K562 (cell line): Measurements from ENCODE around the gene CCDC50. TPM values are rescaled to one million over a fixed set of nuclear protein-coding genes. Genes with fewer than 3 reads are reported as not detected.

ENCODE experiments used
- ATAC-seq: fragments of 200-7000 bp; cut with Tn5 transposase; 3 replicates; pipeline ENCODE4 v1.9.1; 2020; ENCODE audit warnings: moderate library complexity
- BruUV-seq: library from RNA; stranded (reverse); fragments of 400-500 nt; replicated peaks from 2 replicates; lab custom pipeline; 2021; lab: Mats Ljungman, UMichigan
- CTCF ChIA-PET: fragments of 300-600 bp; formaldehyde crosslinking; extraction: SDS; loops from one replicate; lab custom pipeline; 2021; ENCODE audit warnings: low intra/inter-chr PET ratio; lab: Yijun Ruan, JAX
- POLR2A ChIA-PET: fragments of 300-600, 350-650 bp; sonication (Branson Sonifier 250); formaldehyde crosslinking; extraction: SDS; loops from one replicate; lab custom pipeline; 2021; ENCODE audit warnings: antibody characterized with exemption, inconsistent platforms; lab: Yijun Ruan, JAX
- DNase-seq, 4 experiments: peaks; one replicate each; pipeline versions ENCODE4 v3.0.0 to v3.0.0-alpha.2; 2011 to 2018; ENCODE audit warnings: low spot score in 3 of 4, mixed read lengths in 3 of 4; ENCODE audit errors: extremely low read depth in 1 of 4
- FAIRE-seq: peaks from 2 replicates; lab custom pipeline; 2011; peaks lifted over from hg19 to GRCh38; lab: Jason Lieb, UNC
- H2AFZ ChIP-seq: 2 replicates; pipeline ENCODE4 v1.6.0; 2011; ENCODE audit warnings: low read depth, low read length, control low read depth, inconsistent platforms
- H3K27ac ChIP-seq: fragments of 200-600 bp; 3 replicates; pipeline ENCODE4 v1.8.0; 2011; ENCODE audit warnings: low read depth, mild to moderate bottlenecking, control low read depth, inconsistent platforms, low read length, moderate library complexity, mixed read lengths; ENCODE audit errors: extremely low read depth
- H3K27me3 ChIP-seq, 2 experiments: fragments of 300-600 bp in 1 of 2; 2 replicates in 1 of 2; 3 replicates in 1 of 2; pipeline versions ENCODE4 v1.6.0 to v1.8.0; 2011; ENCODE audit warnings: inconsistent platforms in 2 of 2, low read length in 2 of 2, mild to moderate bottlenecking in 1 of 2, mixed read lengths in 1 of 2, moderate library complexity in 1 of 2; ENCODE audit not compliant: control insufficient read depth in 2 of 2, insufficient read depth in 2 of 2
- H3K36me3 ChIP-seq: fragments of 300-600 bp; 3 replicates; pipeline ENCODE4 v1.8.0; 2011; ENCODE audit warnings: mild to moderate bottlenecking, low read length, inconsistent platforms; ENCODE audit not compliant: control insufficient read depth, insufficient read depth
- H3K4me1 ChIP-seq, 2 experiments: fragments of 200-600 bp in 1 of 2; replicated peaks in 1 of 2; 2 replicates in 1 of 2; 3 replicates in 1 of 2; pipeline versions ENCODE4 v1.5.1 to v1.8.0; 2011; ENCODE audit warnings: inconsistent platforms in 2 of 2, low read length in 2 of 2, mild to moderate bottlenecking in 1 of 2, mixed read lengths in 1 of 2, moderate library complexity in 1 of 2; ENCODE audit not compliant: control insufficient read depth in 2 of 2, insufficient read depth in 2 of 2
- H3K4me2 ChIP-seq: 2 replicates; pipeline ENCODE4 v1.6.1; 2011; ENCODE audit warnings: low read length, control low read depth, inconsistent platforms, mixed read lengths; ENCODE audit not compliant: insufficient read depth
- H3K4me3 ChIP-seq: fragments of 200-600 bp; sonication (generic), shearing (Covaris generic); 2 replicates; pipeline ENCODE4 v1.5.1; 2016; ENCODE audit warnings: control low read depth, inconsistent platforms
- H3K79me2 ChIP-seq: fragments of 200-600 bp; 3 replicates; pipeline ENCODE4 v1.8.0; 2011; ENCODE audit warnings: low read length, inconsistent platforms; ENCODE audit not compliant: control insufficient read depth, insufficient read depth
- H3K9ac ChIP-seq, 2 experiments: 2 replicates each; pipeline versions ENCODE4 v1.6.0 to v1.6.1; 2011; ENCODE audit warnings: low read depth in 2 of 2, low read length in 2 of 2, control low read depth in 1 of 2, inconsistent platforms in 1 of 2, mild to moderate bottlenecking in 1 of 2, mixed read lengths in 1 of 2; ENCODE audit not compliant: insufficient read depth in 1 of 2
- H3K9me1 ChIP-seq: one replicate; pipeline ENCODE4 v1.6.0; 2011; ENCODE audit warnings: inconsistent platforms, mild to moderate bottlenecking, low read length, moderate library complexity; ENCODE audit not compliant: control insufficient read depth, insufficient read depth
- H3K9me3 ChIP-seq: replicated peaks from 2 replicates; pipeline ENCODE4 v1.5.1; 2011; ENCODE audit warnings: low read depth, low read length, inconsistent platforms; ENCODE audit not compliant: control insufficient read depth, insufficient read depth
- H4K20me1 ChIP-seq: replicated peaks from 2 replicates; pipeline ENCODE4 v1.6.1; 2011; ENCODE audit warnings: low read length, inconsistent platforms, mixed read lengths; ENCODE audit not compliant: control insufficient read depth, insufficient read depth
- ARID2 ChIP-seq: fragments of 450-650 bp; IDR thresholded peaks from 2 replicates; pipeline ENCODE4 v1.6.1; 2017; ENCODE audit warnings: antibody characterized with exemption, mild to moderate bottlenecking
- KLF10 ChIP-seq: fragments of 250-450 bp; sonication (Bioruptor Pico); IDR thresholded peaks from 2 replicates; pipeline ENCODE4 v1.6.1; 2021; ENCODE audit warnings: matching md5 sums
- NRF1 ChIP-seq, 2 experiments: fragments of 450-650 bp; IDR thresholded peaks in 1 of 2; conservative IDR thresholded peaks in 1 of 2; 2 replicates each; pipeline ENCODE4 v1.6.1; 2014; ENCODE audit warnings: mild to moderate bottlenecking in 2 of 2
- SLC30A9 ChIP-seq: fragments of 250-450 bp; sonication (Bioruptor Pico); IDR thresholded peaks from 2 replicates; pipeline ENCODE4 v1.8.0; 2022; ENCODE audit warnings: mild to moderate bottlenecking, moderate library complexity
- TCF3 ChIP-seq: sonication (generic); formaldehyde crosslinking; IDR thresholded peaks from 2 replicates; pipeline ENCODE4 v1.4.0; 2020; ENCODE audit warnings: mild to moderate bottlenecking, missing genetic modification reagents
- WGBS: fragments of 100-300 bp; shearing (Covaris generic); methylation state at CpG from one replicate; pipeline ENCODE4 v1.1.6; 2016; ENCODE audit warnings: low coverage, mixed read lengths; ENCODE audit not compliant: insufficient coverage; ENCODE audit errors: missing lambda C conversion rate; 5-methylcytosine and 5-hydroxymethylcytosine counted together
- in situ Hi-C: fragments of 300-500 bp; cut with MboI; formaldehyde crosslinking; loops from 4 replicates; pipeline ENCODE4 v1.15.0; 2018; ENCODE audit warnings: inconsistent platforms, mixed read lengths
- intact Hi-C: fragments of 100-400 bp; cut with micrococcal nuclease; formaldehyde crosslinking; loops from 2 replicates; pipeline ENCODE4 v1.14.2; 2022
- polyA plus RNA-seq, 8 experiments: library from polyadenylated mRNA; depleted of rRNA in 4 of 8; stranded (reverse) in 5 of 8; unstranded in 3 of 8; fragments of >200 nt; fragmentation: Nextera tagmentation in 2 of 8; fragmentation: Illumina TruSeq in 1 of 8; extraction: Ambion mirVana in 2 of 8; extraction: Trizol in 1 of 8; gene quantifications; 2 replicates each; pipeline versions ENCODE4 v1.2.1 to v1.2.3, GENCODE V29; 2011 to 2014; ENCODE audit warnings: inconsistent platforms in 1 of 8, missing spikeins in 1 of 8
- total RNA-seq, 7 experiments: library from RNA; depleted of rRNA in 6 of 7; stranded (reverse); fragments of >200 nt in 6 of 7; fragmentation: Illumina TruSeq in 2 of 7; extraction: Trizol in 2 of 7; gene quantifications; 2 replicates each; pipeline versions ENCODE4 v1.2.1 to v1.2.3, GENCODE V29; 2011 to 2021; ENCODE audit warnings: low replicate concordance in 1 of 7
- TF ChIP-seq, protein P1 (sequence below): fragments of 200-800 bp; sonication (Bioruptor generic); IDR thresholded peaks from 2 replicates; pipeline ENCODE4 v1.6.1; 2016; ENCODE audit warnings: missing genetic modification characterization, missing compliant biosample characterization
- TF ChIP-seq, protein P2 (sequence below): fragments of 450-650 bp; formaldehyde crosslinking; IDR thresholded peaks from 2 replicates; pipeline ENCODE4 v1.4.0; 2020; ENCODE audit warnings: mild to moderate bottlenecking, moderate library complexity
- TF ChIP-seq, protein P3 (sequence below): fragments of 200-800 bp; sonication (Bioruptor generic); IDR thresholded peaks from 2 replicates; pipeline ENCODE4 v1.6.1; 2017; ENCODE audit warnings: missing genetic modification characterization, missing compliant biosample characterization
- TF ChIP-seq, protein P4 (sequence below): fragments of 250-450 bp; sonication (Bioruptor Pico); IDR thresholded peaks from 2 replicates; pipeline ENCODE4 v1.5.0; 2020; ENCODE audit warnings: mild to moderate bottlenecking

CCDC50 gene
- total and polyA plus RNA-seq, 9 of the 15 experiments (the other 6 are each of a cell fraction or from before 2014, with no cell fraction given), result 8.4 to 63.4 (median 40.4) TPM

DNA sequence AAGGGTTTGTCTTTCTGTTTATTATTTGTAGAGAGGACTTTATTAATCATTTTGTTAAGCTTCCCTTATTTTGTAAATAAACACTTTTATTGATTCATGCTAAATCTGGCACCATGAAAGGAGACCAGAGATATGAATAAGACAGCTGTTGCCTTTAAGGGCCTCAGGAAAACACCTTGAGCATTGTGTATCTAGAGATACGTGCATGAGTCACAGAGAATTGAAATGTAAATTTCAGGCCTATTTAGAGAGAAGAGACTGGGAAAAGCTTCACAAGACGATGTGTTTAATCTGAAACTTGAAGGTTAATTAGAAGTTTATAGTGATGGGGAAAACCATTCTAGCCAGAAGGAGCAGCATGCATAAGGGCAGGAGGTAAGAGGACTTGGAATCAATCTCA lies 29.7 kb downstream of the CCDC50 start:
- peaks cover 57% of the 10 kb centered on the region for H3K36me3 ChIP-seq
- no peak for ATAC-seq
- ChIA-PET CTCF (no interaction called here), POLR2A (interaction anchor here (1.2 to 2.7 kb wide), 2 partner anchors 14 to 22 kb away, joined by 4 to 14 read pairs; no protein-coding TSS in a partner anchor)
- no peak overlapping the region for H2AFZ ChIP-seq
- no peaks in the 10 kb centered on the region for H4K20me1 ChIP-seq
- in situ Hi-C loops, result no loop called here
- H3K9me1 ChIP-seq, result no peaks in the 10 kb centered on the region
- BruUV-seq, result no TSS peak
- H3K9ac ChIP-seq, result no peak overlapping the region
- H3K4me2 ChIP-seq, result no peak overlapping the region
- H3K4me3 ChIP-seq, result no peak overlapping the region
- intact Hi-C loops, result no loop called here
- FAIRE-seq, result no peak
- no peaks in the 10 kb centered on the region for H3K27me3 ChIP-seq
- no peaks in the 10 kb centered on the region for H3K4me1 ChIP-seq
- H3K9me3 ChIP-seq, result no peaks in the 10 kb centered on the region
- DNase-seq, result no peak
- peaks cover 15% of the 10 kb centered on the region for H3K79me2 ChIP-seq
- TF ChIP-seq, protein P1, sequence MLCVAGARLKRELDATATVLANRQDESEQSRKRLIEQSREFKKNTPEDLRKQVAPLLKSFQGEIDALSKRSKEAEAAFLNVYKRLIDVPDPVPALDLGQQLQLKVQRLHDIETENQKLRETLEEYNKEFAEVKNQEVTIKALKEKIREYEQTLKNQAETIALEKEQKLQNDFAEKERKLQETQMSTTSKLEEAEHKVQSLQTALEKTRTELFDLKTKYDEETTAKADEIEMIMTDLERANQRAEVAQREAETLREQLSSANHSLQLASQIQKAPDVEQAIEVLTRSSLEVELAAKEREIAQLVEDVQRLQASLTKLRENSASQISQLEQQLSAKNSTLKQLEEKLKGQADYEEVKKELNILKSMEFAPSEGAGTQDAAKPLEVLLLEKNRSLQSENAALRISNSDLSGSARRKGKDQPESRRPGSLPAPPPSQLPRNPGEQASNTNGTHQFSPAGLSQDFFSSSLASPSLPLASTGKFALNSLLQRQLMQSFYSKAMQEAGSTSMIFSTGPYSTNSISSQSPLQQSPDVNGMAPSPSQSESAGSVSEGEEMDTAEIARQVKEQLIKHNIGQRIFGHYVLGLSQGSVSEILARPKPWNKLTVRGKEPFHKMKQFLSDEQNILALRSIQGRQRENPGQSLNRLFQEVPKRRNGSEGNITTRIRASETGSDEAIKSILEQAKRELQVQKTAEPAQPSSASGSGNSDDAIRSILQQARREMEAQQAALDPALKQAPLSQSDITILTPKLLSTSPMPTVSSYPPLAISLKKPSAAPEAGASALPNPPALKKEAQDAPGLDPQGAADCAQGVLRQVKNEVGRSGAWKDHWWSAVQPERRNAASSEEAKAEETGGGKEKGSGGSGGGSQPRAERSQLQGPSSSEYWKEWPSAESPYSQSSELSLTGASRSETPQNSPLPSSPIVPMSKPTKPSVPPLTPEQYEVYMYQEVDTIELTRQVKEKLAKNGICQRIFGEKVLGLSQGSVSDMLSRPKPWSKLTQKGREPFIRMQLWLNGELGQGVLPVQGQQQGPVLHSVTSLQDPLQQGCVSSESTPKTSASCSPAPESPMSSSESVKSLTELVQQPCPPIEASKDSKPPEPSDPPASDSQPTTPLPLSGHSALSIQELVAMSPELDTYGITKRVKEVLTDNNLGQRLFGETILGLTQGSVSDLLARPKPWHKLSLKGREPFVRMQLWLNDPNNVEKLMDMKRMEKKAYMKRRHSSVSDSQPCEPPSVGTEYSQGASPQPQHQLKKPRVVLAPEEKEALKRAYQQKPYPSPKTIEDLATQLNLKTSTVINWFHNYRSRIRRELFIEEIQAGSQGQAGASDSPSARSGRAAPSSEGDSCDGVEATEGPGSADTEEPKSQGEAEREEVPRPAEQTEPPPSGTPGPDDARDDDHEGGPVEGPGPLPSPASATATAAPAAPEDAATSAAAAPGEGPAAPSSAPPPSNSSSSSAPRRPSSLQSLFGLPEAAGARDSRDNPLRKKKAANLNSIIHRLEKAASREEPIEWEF (CRISPR knock-in tag), result no peak
- TF ChIP-seq, protein P2, sequence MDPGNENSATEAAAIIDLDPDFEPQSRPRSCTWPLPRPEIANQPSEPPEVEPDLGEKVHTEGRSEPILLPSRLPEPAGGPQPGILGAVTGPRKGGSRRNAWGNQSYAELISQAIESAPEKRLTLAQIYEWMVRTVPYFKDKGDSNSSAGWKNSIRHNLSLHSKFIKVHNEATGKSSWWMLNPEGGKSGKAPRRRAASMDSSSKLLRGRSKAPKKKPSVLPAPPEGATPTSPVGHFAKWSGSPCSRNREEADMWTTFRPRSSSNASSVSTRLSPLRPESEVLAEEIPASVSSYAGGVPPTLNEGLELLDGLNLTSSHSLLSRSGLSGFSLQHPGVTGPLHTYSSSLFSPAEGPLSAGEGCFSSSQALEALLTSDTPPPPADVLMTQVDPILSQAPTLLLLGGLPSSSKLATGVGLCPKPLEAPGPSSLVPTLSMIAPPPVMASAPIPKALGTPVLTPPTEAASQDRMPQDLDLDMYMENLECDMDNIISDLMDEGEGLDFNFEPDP, result no peak
- no peak for TF ChIP-seq KLF10 (CRISPR knock-in tag)
- no peak for TF ChIP-seq ARID2
- no peak for TF ChIP-seq NRF1 (conservative IDR thresholded peaks at IDR 0.05 in 1 of 2, IDR thresholded peaks at IDR 0.05 in 1 of 2)
- no peak for TF ChIP-seq SLC30A9
- TF ChIP-seq, protein P3, sequence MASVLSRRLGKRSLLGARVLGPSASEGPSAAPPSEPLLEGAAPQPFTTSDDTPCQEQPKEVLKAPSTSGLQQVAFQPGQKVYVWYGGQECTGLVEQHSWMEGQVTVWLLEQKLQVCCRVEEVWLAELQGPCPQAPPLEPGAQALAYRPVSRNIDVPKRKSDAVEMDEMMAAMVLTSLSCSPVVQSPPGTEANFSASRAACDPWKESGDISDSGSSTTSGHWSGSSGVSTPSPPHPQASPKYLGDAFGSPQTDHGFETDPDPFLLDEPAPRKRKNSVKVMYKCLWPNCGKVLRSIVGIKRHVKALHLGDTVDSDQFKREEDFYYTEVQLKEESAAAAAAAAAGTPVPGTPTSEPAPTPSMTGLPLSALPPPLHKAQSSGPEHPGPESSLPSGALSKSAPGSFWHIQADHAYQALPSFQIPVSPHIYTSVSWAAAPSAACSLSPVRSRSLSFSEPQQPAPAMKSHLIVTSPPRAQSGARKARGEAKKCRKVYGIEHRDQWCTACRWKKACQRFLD (CRISPR knock-in tag), result no peak
- TF ChIP-seq, protein P4, sequence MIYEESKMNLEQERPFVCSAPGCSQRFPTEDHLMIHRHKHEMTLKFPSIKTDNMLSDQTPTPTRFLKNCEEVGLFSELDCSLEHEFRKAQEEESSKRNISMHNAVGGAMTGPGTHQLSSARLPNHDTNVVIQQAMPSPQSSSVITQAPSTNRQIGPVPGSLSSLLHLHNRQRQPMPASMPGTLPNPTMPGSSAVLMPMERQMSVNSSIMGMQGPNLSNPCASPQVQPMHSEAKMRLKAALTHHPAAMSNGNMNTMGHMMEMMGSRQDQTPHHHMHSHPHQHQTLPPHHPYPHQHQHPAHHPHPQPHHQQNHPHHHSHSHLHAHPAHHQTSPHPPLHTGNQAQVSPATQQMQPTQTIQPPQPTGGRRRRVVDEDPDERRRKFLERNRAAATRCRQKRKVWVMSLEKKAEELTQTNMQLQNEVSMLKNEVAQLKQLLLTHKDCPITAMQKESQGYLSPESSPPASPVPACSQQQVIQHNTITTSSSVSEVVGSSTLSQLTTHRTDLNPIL (CRISPR knock-in tag), result no peak
- TF ChIP-seq TCF3 (CRISPR knock-in tag), result no peak
- WGBS, result 84% methylated on average over 2 of the region's 2 CpGs
- H3K27ac ChIP-seq, result no peak overlapping the region
